Stromal cell of bone marrow (primary cell): Measurements from ENCODE around the gene LAMB4.

Experiments
- DNase-seq: peaks from one replicate; pipeline ENCODE4 v3.0.0-alpha.2; 2012; ENCODE audit warnings: low read depth

The LAMB4 gene, protein sequence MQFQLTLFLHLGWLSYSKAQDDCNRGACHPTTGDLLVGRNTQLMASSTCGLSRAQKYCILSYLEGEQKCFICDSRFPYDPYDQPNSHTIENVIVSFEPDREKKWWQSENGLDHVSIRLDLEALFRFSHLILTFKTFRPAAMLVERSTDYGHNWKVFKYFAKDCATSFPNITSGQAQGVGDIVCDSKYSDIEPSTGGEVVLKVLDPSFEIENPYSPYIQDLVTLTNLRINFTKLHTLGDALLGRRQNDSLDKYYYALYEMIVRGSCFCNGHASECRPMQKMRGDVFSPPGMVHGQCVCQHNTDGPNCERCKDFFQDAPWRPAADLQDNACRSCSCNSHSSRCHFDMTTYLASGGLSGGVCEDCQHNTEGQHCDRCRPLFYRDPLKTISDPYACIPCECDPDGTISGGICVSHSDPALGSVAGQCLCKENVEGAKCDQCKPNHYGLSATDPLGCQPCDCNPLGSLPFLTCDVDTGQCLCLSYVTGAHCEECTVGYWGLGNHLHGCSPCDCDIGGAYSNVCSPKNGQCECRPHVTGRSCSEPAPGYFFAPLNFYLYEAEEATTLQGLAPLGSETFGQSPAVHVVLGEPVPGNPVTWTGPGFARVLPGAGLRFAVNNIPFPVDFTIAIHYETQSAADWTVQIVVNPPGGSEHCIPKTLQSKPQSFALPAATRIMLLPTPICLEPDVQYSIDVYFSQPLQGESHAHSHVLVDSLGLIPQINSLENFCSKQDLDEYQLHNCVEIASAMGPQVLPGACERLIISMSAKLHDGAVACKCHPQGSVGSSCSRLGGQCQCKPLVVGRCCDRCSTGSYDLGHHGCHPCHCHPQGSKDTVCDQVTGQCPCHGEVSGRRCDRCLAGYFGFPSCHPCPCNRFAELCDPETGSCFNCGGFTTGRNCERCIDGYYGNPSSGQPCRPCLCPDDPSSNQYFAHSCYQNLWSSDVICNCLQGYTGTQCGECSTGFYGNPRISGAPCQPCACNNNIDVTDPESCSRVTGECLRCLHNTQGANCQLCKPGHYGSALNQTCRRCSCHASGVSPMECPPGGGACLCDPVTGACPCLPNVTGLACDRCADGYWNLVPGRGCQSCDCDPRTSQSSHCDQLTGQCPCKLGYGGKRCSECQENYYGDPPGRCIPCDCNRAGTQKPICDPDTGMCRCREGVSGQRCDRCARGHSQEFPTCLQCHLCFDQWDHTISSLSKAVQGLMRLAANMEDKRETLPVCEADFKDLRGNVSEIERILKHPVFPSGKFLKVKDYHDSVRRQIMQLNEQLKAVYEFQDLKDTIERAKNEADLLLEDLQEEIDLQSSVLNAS (N-terminal part only)

DNA sequence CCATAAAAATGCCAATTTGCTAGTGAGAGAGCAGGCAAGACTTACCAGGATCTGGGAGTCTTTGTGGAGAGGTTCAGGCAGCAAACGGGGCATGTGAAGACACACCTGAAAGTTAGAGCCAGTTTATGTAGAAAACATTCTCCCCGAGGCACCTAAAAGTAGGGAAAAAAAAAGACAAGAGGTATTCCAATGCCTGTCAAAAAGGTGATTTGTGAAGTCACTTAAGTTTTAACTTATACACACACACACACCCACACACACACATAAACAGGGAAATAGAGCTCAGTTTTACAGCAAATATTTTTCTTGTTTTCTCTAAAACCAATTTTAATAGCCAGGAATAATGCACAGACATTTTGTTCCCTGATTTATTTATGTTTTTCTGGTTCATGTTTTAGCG lies at the start of gene LAMB4:
Gene LAMB4 (minus strand): TSS at position 101 of the 400 bp plus-strand sequence. CDS start 7,197 bp downstream, outside the sequence.
- DNase-seq = no peak

- no peak for DNase-seq
Observed at GRCh38 chr7:108178398-108178797, 48.2 kb upstream of the LAMB4 start.

- no peak for DNase-seq
Observed at GRCh38 chr7:108171164-108171563, 41.0 kb upstream of the LAMB4 start.

GRCh38 chr7:108170251-108170650 lies 40.1 kb upstream of the LAMB4 start:
- no peak for DNase-seq

DNA sequence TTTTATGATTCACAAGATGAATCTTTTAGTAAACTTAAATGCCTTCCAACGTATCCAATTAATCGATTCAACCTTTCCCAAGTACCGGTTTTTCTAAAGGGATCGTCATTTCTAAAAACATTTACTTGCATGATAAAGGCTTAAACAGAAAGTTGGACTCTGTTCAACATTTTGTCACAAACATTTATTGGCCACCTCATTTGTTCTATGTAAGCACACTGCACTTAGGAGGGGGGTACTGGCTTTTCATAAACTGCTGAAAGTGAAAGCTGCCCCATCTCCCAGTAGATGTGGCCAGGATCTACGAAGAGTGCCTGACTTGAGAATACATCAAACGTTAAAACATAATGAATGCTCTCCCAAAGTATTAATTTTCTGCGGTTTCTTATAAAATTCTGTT lies 37.3 kb upstream of the LAMB4 start:
- DNase-seq = peak; percentile 10

DNA sequence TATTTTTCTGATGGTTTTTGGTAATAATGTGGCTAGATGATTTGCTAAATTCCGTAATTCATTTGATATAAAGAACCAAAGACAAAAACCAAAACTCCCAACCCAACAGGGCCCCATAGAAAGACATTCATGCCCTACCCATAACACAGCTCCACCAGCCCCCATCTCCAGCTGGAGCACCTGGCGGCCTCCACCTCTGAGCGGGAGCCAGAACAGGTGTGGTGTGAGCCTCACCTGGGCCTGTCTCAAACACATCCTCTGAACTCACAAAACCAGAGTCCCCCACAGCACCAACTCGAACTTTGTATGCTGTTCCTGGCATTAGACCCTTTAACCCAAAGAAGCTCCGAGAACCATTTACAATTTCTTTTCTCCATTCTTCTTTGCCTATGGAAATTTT lies 36.5 kb upstream of the LAMB4 start:
- DNase-seq = no peak

DNA sequence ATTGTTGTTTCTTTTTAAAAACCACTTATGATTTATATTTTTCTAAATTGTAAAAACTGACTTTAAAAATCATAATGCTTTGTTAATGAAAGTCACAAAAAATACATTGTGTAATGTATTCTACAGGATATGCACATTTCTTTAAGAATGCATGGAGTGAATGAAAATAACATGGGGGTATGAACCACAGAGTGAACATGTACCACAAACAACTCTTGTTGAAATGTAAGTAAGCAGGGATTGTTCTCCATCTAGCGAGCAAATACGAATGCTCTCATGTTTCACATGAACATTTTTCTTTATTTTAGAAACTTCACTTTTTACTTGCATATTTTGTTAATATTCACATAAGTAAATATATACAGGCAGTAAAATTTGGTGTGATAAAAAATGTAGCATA lies 35.6 kb upstream of the LAMB4 start:
- DNase-seq = no peak

DNA sequence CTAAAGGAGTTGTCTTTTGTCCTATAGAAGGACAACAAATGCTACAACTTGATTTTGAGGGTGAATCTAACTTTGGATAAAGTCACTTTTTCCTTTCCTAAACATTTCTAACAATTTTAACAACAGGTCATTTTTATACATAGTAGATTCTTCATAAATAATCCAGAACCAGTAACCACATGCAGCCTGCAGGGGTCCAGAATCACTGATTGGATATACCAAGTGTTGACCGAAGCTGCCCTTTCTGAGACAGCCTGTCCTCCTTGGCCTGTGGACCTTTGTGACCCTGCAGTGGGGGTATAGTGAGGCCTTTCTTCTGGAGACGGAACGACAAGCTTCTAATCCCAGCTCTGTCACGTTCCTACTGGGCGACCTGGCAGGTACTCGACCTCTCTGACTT lies 34.8 kb upstream of the LAMB4 start:
- no peak for DNase-seq

DNA sequence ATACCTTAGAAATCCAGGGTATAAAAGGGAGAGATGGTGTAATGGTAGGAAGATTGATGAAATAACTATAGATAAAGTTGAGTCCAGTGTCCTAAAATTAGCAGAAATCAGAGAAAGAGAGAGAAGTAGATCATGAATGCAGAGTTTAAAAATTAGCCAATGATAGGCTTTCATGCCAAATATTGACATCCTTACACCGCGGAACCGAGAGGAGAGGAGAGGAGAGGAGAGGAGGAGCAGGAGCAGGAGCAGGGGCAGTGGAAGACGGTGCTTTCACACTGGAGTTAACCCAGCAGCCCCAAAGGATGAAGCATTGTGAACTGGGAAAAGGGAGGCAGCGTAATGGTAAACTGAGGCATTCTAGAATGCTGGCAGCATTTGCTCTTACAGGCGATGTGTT lies 34.2 kb upstream of the LAMB4 start:
- no peak for DNase-seq

DNA sequence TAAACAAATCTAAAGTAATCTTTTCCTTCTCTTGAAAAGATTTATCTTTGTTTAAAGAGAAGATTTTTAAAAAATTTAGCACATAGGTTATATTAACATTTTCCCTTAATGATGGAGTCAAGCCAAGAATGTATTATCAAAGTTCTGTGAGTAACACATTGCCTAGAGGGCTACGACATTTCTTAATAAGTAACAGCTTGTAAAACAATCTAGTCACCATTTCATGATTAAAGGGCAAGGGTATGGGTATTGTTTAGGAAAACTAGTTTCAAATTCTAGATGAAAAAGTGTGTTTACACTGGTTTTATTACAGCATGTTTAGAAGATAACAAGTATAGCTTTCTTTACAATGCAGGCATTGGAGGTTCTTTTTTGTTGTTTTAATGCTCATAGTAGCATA lies 28.6 kb upstream of the LAMB4 start:
- no peak for DNase-seq

GRCh38 chr7:108157606-108158335 lies 27.6 kb upstream of the LAMB4 start:
- DNase-seq = no peak

DNA sequence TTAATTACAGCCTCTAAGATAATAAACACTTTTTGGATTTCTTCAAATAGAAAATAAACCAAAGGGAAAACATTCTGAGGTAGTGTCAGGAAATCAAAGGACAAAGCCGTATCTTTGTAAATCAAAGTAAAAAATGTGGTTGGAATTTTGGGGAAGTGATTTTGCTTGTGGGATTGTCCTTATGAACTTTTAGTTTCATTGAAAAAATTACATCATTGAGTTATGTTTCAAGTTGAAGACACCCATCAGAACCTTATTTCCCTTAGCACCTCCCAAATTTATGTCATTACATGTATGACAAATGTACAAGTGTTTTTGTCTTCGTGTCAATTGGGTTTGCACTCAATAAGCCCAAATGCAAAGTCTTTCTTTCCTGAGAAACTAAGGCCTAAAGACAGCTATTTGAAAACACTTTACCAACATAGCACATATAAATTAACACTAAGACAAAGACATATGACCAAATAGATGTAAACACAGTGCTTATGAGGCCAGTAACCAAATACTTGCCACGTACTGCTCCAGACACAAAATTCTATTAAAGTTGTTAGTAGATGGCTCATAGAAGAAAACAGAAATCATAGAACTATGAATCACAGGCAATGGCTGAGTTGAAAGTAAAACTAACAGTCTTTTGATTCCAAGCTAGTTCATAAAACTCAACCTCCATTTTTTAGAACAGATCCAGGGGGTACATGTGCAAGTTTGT lies 26.9 kb upstream of the LAMB4 start:
- no peak for DNase-seq

- no peak for DNase-seq
Observed at GRCh38 chr7:108152198-108152597, 22.0 kb upstream of the LAMB4 start.

- DNase-seq = no peak
Observed at GRCh38 chr7:108149908-108150307, 19.7 kb upstream of the LAMB4 start.

- DNase-seq = no peak
Observed at GRCh38 chr7:108149119-108149518, 19.0 kb upstream of the LAMB4 start.

- no peak for DNase-seq
Observed at GRCh38 chr7:108147031-108147563, 16.9 kb upstream of the LAMB4 start.

- DNase-seq = peak; percentile 77
Observed at GRCh38 chr7:108146070-108146842, 16.1 kb upstream of the LAMB4 start.

- no peak for DNase-seq
Observed at GRCh38 chr7:108145401-108145800, 15.2 kb upstream of the LAMB4 start.

DNA sequence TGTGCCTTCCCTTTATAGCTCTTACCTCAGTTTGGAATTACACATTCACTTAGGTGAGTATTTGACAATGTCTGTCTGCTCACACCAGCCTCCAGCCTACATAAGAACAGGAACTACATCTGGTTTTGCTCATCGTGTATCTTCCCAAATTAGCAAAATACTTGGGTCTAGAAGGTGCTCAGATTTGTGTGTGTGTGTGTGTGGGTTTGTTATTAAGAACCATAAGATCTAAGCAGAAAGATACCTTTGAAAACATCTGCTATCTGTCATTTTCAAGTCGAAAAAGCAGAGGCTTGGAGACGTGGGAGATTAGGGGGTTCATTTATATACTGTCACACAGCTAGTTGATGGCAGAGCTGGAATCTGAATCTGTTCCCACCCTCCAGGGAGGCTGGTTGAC lies 14.8 kb upstream of the LAMB4 start:
- DNase-seq = no peak
